Suprapubic skin (tissue), 4 donors: ENCODE measurements around the gene PRSS36.

Experiments
- EP300 ChIP-seq: sonication (generic); formaldehyde crosslinking; IDR thresholded peaks from one replicate; pipeline ENCODE4 v1.6.1; 2017; ENCODE audit warnings: antibody characterized with exemption
- POLR2A ChIP-seq, 2 donors: fragments of 450-650 bp; IDR thresholded peaks; one replicate each; pipeline ENCODE4 v1.6.1; 2017; ENCODE audit warnings: antibody characterized with exemption in 2 of 2, mild to moderate bottlenecking in 2 of 2, moderate library complexity in 2 of 2
- POLR2AphosphoS5 ChIP-seq, 3 donors: sonication (generic); formaldehyde crosslinking; IDR thresholded peaks; one replicate each; pipeline ENCODE4 v1.6.1; 2017; ENCODE audit warnings: antibody characterized with exemption in 3 of 3
- TF ChIP-seq, protein P1 (sequence below), 2 donors: fragments of 200-600 bp in 1 of 2; fragments of 450-650 bp in 1 of 2; sonication (generic) in 1 of 2; IDR thresholded peaks; one replicate each; pipeline ENCODE4 v1.5.1; 2016 to 2019; ENCODE audit warnings: antibody characterized with exemption in 2 of 2, mild to moderate bottlenecking in 1 of 2, moderate library complexity in 1 of 2

DNA sequence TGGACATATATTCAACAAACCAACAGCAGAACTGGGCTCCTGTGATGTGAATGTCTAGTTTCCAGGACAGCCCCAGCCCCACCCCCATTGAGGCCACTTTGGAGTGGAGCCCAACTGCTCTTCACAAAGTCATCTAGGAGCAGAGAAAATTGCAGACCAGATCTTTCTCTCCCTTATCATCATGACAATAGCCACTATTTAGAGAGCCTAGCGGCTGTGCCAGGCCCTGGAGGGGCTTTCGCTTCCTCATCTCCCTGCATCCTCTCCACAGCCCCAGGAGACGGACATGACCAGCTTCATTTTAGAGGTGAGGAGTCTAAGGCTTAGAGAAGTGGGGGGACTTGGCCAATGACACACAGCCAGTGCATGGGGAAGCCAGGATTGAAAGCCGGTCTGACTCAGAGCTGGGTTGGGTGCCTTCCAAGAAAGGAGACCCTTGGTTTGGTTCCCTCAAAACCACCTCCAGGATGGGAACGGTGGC, 15.7 kb downstream of the PRSS36 start:
- TF ChIP-seq, protein P1, sequence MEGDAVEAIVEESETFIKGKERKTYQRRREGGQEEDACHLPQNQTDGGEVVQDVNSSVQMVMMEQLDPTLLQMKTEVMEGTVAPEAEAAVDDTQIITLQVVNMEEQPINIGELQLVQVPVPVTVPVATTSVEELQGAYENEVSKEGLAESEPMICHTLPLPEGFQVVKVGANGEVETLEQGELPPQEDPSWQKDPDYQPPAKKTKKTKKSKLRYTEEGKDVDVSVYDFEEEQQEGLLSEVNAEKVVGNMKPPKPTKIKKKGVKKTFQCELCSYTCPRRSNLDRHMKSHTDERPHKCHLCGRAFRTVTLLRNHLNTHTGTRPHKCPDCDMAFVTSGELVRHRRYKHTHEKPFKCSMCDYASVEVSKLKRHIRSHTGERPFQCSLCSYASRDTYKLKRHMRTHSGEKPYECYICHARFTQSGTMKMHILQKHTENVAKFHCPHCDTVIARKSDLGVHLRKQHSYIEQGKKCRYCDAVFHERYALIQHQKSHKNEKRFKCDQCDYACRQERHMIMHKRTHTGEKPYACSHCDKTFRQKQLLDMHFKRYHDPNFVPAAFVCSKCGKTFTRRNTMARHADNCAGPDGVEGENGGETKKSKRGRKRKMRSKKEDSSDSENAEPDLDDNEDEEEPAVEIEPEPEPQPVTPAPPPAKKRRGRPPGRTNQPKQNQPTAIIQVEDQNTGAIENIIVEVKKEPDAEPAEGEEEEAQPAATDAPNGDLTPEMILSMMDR (IDR thresholded peaks at IDR 0.05): no peak
- TF ChIP-seq POLR2A (IDR thresholded peaks at IDR 0.05) (no peak), POLR2AphosphoS5 (IDR thresholded peaks at IDR 0.05) (no peak), EP300 (no peak)
